ENCODE results near the gene HIC1. TPM values are rescaled to one million over a fixed set of nuclear protein-coding genes. Genes with fewer than 3 reads are reported as not detected.

Gene HIC1
- total and polyA plus RNA-seq, 2 experiments from 2014 or later = 0.88 to 3.7 TPM

DNA sequence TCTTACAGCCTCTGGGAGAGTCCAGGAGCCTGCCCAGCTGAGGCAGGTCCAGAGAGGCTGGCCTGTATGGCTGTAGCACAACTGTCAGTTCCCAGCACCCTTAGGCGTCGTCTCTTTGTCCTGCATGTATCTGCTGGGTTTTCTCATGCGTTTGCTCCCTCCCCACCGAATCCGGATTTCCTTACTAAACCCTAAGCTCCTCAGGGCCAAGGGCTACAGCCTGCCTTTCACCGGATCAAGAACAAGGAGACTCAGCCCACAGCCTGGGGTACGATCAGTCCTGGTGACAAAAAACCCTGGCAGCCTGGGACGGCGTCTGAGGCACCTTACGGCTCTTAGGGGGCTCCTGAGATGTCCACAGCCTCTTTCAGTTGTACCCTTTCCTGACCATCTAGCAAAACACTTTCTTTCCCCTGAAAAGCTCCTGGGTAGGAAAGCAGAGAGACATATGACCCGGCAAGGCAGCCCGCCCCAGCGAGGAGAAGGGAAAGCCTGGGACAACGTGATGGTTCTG is 12.2 kb downstream of the HIC1 start:
- H3K4me1 ChIP-seq (ENCODE audit: low read depth) = peaks cover 22% of the 10 kb centered on the region
- no peak overlapping the region for H3K4me3 ChIP-seq
- H3K9me3 ChIP-seq (ENCODE audit: low read depth) = no peaks in the 10 kb centered on the region
- H3K27ac ChIP-seq = no peak overlapping the region
- H3K36me3 ChIP-seq = peaks cover 6% of the 10 kb centered on the region
- DNase-seq (ENCODE audit: low read depth in 1 of 2, low spot score in 1 of 2) = no peak
- TF ChIP-seq, protein P1, sequence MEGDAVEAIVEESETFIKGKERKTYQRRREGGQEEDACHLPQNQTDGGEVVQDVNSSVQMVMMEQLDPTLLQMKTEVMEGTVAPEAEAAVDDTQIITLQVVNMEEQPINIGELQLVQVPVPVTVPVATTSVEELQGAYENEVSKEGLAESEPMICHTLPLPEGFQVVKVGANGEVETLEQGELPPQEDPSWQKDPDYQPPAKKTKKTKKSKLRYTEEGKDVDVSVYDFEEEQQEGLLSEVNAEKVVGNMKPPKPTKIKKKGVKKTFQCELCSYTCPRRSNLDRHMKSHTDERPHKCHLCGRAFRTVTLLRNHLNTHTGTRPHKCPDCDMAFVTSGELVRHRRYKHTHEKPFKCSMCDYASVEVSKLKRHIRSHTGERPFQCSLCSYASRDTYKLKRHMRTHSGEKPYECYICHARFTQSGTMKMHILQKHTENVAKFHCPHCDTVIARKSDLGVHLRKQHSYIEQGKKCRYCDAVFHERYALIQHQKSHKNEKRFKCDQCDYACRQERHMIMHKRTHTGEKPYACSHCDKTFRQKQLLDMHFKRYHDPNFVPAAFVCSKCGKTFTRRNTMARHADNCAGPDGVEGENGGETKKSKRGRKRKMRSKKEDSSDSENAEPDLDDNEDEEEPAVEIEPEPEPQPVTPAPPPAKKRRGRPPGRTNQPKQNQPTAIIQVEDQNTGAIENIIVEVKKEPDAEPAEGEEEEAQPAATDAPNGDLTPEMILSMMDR (IDR thresholded peaks at IDR 0.05; ENCODE audit: low read depth, low read length) = no peak
- peaks cover under 1% of the 10 kb centered on the region for H3K27me3 ChIP-seq

DNA sequence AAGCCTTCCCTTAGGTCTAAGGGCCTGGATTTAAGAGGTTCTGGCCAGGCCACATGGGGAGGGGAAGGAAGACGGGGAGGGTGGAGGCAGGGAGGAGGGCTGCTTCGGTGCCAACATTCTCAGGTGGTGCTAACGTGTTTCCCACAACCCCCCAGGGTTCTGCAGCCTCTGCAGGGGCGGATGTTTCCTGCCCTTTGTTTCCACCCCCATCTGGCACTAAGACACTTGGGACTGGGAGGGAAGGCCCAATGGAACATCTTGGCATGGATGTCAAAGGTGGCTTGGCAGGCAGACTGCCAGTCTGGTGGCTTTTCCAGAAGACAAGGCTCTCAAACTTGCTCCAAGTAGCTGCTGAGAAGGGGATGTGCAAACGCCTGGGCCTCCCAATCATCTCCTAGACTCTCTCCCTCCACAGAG is 12.7 kb downstream of the HIC1 start:
- peaks cover 18% of the 10 kb centered on the region for H3K4me1 ChIP-seq (ENCODE audit: low read depth)
- DNase-seq (ENCODE audit: low read depth in 1 of 2, low spot score in 1 of 2) = peak in 1 of 2 donors; percentile 79
- H3K9me3 ChIP-seq (ENCODE audit: low read depth) = no peaks in the 10 kb centered on the region
- no peak overlapping the region for H3K27ac ChIP-seq
- TF ChIP-seq, protein P1 (IDR thresholded peaks at IDR 0.05; ENCODE audit: low read depth, low read length) = no peak
- H3K36me3 ChIP-seq = peaks cover 6% of the 10 kb centered on the region
- no peaks in the 10 kb centered on the region for H3K27me3 ChIP-seq
- no peak overlapping the region for H3K4me3 ChIP-seq

DNA sequence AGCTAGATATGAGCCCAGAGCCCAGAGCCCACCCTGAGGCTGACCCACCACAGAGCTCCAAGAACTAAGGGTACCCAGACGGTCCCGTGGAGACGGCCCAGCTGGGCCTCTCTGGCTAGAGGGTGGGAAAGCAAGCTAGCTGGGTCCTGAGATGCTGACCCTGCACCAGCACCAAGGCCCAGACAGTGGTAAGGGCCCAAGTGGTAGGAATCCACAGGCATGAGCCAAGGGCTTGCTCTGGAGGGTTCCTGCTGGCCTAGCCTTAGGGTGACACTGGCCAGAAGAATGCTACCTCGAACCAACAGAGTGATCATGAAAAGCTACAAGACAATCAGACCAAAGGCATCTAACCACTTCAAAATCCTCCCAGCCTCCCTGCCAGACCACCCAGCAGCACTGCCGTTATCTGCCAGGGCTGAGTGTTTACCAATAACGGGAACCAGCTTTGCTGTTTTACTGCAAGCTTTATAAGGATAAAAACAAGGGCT is 13.2 kb downstream of the HIC1 start:
- peak overlapping the region; percentile 12 for H3K27ac ChIP-seq
- peaks cover 13% of the 10 kb centered on the region for H3K4me1 ChIP-seq (ENCODE audit: low read depth)
- no peak overlapping the region for H3K4me3 ChIP-seq
- TF ChIP-seq, protein P1 (IDR thresholded peaks at IDR 0.05; ENCODE audit: low read depth, low read length) = peak; percentile 1
- no peaks in the 10 kb centered on the region for H3K9me3 ChIP-seq (ENCODE audit: low read depth)
- DNase-seq (ENCODE audit: low read depth in 1 of 2, low spot score in 1 of 2) = peak in 1 of 2 donors; percentile 66
- H3K27me3 ChIP-seq = no peaks in the 10 kb centered on the region
- H3K36me3 ChIP-seq = peaks cover 6% of the 10 kb centered on the region

DNA sequence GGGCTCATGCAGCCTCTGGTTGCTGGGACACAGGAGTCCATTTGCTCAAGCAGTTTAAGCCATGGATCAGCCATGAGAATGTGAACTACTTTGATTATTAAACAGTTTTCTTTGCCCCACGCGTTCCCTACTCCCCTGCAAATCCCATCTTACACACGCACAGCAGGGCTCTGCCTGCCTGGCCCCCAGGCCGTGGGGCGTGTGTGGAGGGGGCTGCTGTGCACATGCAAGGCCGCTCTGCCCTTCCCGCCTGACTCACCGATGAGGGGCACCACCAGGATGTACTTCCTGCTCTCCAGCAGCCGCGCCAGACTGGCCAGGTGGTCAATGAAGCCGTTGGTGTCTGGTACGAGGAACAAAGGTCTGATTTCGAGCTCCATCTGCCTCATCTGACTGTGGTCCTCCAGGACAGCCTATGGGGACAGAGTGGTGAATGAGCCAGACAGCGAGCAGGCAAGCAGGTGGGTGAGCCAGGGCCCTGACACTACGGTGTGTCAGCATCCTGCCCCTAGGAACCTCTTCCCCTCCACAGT is 13.7 kb downstream of the HIC1 start:
- Histone ChIP-seq H3K36me3 (peaks cover 6% of the 10 kb centered on the region), H3K9me3 (ENCODE audit: low read depth) (no peaks in the 10 kb centered on the region), H3K4me1 (ENCODE audit: low read depth) (peaks cover 8% of the 10 kb centered on the region), H3K27me3 (no peaks in the 10 kb centered on the region), H3K27ac (peak overlapping the region; percentile 12), H3K4me3 (no peak overlapping the region)
- peak in 1 of 2 donors; percentile 31 for DNase-seq (ENCODE audit: low read depth in 1 of 2, low spot score in 1 of 2)
- TF ChIP-seq, protein P1 (IDR thresholded peaks at IDR 0.05; ENCODE audit: low read depth, low read length) = no peak

DNA sequence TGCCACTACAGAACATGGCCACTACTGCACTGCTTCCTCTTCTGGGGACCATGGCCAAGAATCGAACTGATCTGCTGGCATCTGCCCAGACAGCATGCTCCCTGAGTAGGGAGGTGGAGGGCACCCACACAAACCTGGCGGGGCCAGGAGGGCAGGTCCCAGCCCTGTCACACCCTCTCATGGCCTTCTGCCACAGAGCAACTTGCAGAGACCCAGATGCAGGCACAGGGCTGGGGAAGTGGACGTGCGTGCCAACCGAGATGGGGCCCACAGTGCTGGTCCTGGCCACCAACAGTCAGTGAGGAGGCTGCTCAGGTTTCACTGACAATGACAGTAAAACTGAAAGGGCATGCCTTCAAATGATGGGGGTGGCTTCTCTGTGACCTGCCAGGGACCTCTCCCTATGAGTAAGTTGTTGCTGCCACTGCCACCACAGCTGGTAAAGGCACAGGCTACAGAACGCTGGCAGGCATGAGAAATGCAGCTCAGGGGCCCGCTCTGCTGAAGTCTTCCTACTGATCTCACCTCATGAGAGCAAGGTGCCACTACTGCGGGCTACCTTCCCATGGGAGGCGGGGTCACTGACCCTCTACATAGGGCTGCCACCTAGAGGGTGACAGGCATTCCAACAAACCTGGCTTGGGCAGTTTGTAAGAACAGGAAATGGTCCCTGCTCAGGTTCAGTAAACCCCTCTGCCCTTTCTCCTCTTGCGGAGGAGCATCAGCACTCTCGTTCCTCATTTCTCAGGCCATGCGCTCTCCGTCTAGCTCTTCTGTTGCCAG is 15.5 kb downstream of the HIC1 start:
- TF ChIP-seq, protein P1 (IDR thresholded peaks at IDR 0.05; ENCODE audit: low read depth, low read length) = no peak
- H3K4me3 ChIP-seq = no peak overlapping the region
- no peak overlapping the region for H3K27ac ChIP-seq
- no peaks in the 10 kb centered on the region for H3K27me3 ChIP-seq
- no peak for DNase-seq (ENCODE audit: low read depth in 1 of 2, low spot score in 1 of 2)
- no peaks in the 10 kb centered on the region for H3K9me3 ChIP-seq (ENCODE audit: low read depth)
- H3K4me1 ChIP-seq (ENCODE audit: low read depth) = peaks cover 10% of the 10 kb centered on the region
- no peaks in the 10 kb centered on the region for H3K36me3 ChIP-seq
